Stimulated activated CD4-positive, alpha-beta T cell treated with anti-CD3 and anti-CD28 coated beads, Interleukin-2, amount 100 ng/mL, for 48 hours (primary cell): ENCODE measurements around the gene BBLN.
"Not testable (repeated sequence)": the region's sequence is repeated elsewhere in the genome, so short reads cannot be mapped to it uniquely, and the experiment has no call there.

Experiments used
- DNase-seq, 2 donors: peaks; one replicate each; pipeline ENCODE4 v3.0.0-alpha.2; 2020

The BBLN gene

DNA sequence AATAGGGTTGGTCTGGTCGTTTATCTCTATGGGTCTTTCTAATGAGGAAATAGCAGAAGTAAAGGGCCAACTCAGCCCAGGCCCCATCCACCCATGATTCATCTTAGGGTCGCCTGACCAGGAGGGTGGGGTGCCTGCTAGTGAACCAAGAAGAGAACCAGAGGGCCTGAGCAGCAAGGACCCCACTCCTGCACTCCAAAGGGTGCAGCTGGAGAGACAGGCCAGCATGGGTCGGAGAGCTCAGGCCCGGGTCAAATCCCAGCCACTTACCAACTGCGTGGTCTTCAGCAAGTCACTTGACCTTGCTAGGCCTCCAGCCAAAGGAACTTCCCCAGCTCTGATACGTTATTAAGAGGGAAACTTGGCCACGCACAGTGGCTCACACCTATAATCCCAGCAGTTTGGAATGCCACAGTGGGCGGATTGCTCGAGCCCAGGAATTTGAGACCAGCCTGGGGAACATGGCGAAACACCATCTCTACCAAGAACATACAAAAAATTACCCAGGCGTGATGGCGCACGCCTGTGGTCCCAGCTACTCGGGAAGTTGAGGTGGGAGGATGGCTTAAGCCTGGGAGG, 4.3 kb downstream of the BBLN start:
- no peak for DNase-seq

DNA sequence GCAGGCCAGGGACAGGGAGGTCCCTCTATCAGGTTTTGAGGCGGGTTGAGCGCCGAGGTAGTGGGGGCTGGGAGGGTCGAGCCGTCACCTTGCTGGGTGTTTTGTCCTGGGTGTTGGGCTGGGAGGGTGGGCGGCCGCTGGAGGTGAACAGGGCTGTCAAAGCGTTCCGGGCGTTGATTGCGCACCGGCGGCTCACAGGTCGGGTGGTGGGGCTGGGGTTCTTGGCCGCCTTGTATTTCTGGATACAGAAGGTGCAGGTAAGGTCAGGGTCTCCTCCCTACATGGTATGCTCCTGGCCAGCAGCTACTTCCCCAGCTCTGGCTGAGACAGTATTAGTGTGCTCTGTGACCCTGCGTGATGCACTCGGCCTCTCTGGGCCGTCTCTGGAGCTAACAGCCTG, 6.1 kb downstream of the BBLN start:
- no peak for DNase-seq

DNA sequence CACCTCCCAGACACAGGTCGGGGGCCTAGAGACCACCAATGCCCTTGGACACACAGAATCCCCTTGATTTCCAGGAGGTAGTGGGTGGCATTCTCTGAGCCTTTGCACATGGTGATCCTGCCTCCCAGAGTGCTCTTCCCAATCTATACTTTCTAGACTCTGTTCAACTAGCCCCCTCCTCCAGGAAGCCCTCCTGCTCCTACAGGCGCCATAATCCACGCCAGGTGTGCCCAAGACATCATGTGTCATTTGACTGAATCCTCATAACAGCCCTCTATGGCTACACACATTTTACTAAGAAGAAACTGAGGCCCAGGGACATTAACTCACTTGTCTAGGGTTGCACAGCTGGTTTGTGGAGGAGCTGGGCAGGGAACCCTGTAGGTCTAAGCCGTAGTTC, 7.1 kb downstream of the BBLN start:
- DNase-seq, result no peak

DNA sequence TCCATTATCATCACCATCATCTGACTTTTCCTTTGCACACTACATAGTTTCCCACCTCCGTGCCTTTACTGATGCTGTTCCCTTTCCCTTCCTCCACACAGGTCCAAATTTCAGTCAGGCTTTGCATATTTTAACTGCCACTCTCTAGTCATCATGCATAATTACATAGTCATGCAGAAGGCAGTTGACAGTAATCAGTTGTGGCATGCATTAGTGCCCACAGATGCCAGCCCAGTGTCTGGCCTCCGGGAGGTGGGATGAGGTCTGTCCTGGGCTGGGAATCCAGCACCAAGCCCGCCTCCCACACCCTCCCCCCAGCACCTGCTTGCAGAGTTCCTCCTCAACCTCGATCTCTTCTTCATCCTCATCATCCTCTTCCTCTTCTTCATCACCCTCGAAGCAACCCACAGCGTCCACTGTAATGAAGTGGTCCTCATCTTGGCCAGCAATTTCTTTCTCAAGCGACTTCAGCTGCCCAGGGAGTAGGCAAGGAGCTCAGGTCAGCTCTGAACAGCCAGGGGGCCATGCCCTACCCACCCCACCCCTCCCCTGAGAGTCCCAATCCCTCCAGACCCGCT, 8.8 kb downstream of the BBLN start:
- no peak for DNase-seq

DNA sequence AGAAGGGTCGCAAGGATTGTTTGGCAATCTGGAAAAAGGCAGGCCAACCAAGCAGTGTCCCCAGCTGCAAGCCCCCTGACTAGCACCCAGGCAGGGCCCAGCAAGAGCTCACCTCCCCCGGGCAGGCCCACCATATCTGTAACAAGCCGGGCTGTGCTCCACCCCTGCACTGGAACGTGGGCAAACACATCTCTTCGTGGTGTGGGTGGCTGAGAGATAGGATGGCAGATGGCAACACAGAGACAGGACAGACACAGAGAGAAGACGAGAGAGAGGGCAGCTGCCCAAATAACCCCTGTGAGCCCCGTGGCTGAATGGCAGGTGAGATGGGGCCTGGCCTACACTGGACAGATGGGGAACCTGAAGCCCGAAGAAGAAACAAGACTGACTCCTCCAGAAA, 9.4 kb downstream of the BBLN start:
- DNase-seq, result no peak

DNA sequence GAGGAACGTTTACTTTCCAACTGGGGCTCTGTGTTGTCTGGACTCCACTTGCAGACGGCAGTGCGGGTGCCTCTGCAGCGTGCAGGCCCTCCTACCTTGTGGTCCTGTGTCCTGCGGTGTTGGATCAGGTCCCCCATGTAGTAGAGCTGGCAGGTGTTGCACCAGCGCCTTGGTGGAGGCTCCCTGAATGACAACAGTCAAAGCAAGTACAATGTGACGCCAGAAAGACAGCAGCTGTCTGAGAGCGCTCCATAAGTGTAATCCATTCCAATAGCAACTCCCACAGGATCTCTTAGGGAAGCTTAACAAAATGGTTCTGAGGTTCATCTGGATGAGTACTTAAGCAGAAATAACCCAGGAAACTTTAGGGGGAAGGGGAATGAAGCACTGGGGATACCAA, 9.9 kb downstream of the BBLN start:
- no peak for DNase-seq

DNA sequence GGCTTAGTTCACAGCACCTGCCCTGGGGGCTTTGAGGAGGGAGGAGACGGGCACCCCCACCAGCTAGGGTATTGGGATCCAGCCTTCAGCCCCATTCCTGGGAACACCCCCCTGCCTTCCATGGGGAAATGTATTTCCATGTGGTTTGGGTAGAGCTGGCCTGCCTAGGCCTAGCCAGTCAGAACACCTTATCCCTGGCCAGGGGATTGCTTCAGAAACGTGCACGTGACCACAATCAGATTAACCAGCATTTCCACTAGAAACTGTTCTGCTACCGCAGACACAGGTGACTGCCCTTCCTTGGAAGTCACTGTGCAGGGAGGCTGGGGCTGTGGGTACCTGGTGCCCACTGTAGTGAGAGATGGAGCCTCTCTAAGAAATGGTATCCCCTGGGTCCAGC, 14.0 kb downstream of the BBLN start:
- no peak for DNase-seq

DNA sequence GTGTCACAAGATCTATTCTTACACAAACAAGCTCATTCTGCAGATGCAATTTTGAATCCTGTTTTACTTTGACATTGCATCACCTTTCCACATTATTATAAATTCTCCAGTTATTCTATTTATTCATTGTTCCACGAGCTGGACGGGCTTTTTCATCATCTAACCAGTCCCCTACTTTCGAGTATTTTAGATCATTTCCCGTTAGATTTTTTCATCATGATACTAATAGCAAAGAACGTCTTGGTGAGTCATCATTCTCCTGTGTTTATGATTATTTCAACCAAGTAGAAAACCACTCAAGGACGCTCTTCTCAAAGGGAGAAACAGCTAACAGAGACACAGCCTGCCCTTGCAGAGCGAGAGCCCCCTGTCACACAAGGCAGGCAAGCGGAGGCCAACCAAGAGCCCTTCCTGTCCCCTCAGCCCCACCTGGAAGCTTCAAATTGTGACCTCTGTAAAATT, 15.1 kb downstream of the BBLN start:
- DNase-seq, result no peak

DNA sequence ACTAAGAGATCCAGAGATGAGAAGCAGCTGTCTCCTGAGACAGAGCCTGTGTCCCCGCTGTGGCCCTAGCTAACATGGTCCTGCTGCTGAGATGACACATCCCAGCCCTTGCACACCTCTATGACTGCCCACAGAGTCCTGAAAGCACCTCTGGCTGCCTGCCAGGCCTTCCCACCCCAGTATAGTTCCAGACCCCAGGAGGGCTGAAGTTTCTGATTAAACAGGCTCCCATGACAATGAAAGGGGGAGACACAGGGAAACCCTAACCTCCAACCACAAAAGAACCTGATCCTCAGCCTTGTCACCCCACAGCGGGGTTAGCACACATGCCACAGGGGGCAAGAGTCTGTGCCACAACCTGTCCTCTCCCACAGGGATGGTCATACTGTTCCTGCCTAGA, 15.7 kb downstream of the BBLN start:
- DNase-seq, result no peak

DNA sequence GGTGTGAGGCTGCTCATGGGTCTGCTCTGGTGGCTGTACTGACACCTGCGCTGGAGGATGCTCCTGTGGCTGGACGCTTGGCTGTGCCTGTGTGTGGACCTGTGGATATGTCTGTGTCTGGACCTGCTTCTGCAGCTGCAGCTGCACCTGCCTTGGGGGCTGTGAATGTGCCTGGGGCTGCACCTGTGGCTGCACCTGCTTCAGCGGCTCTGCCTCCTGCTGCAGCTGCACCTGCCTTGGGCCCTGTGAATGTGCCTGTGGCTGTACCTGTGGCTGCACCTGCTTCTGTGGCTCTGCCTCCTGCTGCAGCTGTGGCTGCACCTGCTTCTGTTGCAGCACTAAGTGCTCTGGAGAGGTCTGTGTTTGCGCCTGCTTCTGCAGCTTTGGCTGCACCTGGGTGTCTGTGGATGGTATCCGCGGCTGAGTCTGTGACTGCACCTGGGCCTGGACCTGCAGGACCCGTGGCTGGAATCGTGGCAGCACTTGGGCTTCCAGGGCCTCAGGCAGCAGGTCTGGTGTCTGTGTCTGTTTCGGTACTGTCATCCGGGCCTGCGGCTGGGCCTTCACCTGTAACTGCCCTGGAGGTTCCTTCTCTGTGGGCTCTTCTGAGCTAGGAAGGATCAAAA, 18.9 kb downstream of the BBLN start:
- no peak for DNase-seq

DNA sequence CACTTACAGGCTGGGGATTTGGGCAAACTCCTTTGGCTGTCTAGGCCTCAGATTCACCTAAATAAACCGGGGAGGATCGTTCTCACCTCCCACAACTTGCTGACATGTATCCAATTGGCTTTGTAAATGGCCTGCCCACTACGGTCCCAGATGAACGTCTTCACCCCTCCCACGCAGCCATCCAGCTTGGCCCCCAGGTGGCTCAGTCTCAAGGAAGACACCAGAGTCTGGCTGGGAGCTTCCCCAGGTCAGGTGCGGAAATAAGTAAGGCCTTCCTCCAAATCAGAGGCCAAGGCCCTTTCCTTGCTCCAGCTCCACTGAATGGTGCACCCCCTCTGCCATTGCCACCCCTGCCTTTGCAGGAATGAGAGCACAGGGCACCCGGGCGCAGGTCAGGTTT, 19.9 kb downstream of the BBLN start:
- DNase-seq, result no peak

DNA sequence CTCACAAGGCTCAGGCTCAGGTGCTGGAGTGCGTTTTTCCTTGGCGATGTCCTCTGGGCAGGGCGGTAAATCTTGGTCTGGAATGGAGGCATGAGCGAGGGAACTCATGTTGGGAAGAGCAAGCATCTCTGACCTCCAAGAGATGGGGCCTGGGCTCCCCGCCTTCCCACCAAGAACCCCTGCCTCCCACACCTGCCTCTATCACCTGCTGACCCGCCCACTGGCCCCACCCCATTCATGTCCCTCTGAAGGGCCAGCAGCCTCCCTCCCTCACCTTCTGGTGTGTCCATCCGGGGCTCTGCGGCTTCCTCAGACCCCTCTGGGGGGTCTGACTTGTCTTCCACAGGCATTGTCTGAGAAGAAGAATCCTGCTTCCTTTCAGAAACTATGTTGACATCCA, 20.4 kb downstream of the BBLN start:
- DNase-seq, result no peak

DNA sequence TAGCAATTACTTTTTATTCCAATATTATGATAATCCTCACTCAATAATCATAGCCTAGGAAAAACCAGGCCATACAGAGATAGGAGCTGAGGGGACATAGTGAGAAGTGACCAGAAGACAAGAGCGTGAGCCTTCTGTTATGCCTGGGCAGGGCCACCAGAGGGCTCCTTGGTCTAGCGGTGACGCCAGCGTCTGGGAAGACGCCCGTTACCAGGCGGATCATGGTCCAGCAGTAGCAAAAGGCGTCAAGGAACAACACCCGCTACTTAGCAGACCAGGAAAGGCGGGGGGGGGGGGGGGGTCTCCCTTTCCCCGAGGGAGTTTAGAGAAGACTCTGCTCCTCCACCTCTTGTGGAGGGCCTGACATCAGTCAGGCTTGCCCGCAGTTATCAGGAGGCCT, 21.4 kb downstream of the BBLN start:
- DNase-seq, result not testable (repeated sequence)

DNA sequence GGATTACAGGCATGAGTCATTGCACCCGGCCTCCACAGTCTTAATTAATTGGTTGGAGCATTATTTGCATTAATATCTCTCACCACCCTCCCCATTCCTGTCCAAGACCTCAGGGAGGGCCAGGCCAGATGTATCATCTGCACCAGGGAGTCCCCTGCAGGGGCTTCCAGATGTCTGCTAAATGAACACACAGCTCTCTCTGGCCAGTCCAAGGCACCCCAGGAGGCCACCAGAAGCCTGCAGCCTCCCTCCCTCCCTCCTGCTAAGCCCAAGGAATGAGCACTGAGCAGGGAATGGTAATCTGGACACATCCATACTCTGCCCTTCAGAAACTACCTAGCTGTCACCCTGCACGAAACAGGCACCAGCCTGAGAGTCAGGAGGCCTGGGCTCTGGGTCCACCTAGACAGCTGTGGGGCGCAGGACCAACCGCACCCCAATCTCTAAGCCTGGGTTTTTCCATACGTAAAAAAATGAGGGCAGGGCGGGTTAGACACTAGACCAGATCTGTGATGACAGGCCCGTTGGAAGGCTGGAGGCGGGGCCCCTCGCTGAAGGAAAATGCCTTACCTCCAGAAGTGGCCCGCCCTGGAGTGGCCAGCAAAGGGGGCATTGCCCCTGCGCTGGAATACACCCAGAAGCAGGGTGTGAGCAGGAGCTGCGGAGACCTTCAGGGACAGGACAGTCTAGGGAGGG, 23.0 kb downstream of the BBLN start:
- no peak for DNase-seq

DNA sequence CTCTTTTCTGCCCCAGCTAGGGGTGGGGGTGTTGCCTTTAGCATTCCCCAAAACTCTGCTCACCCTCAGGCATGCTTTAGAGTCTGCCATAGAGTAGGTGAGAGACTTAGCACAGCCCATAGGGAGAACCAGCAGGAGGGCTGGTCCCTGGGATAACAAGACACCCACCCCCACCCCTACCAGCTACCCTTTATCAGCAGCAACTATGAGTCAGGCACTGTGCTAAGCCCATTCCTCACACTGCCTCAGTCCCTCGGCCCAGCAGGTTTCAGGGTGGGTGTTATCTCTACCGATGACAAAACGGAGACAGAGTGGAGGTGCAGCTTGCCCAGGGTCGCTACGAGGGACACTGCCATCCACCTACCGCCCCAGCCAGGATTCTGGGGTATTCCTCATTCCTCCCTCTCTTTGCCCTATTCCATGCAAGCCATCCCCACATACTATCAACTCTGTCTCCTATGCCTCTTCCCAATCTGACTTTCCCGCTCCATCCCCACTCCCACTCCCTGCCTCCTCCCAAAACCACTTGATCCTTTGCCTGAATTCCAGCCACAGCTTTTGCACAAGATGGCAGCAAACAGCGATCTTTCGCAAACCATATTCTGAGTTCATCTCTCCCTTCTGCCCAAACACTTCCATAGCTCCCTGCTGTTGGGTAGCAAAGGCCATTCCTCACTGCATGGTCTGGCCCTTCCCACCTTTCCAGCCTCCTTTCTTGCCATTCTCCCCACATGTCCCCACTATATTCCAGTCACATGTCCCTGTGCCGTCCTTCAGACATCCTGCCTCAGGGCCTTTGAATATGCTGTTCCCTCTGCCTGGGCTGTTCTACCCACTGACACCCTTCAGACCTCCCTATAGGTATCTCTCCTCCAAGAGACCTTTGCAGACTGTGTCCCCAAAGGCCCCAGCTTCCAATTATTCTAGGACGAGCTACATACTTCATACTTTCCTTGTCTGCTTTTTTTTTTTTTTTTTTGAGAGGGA, 26.2 kb downstream of the BBLN start:
- DNase-seq, result no peak

DNA sequence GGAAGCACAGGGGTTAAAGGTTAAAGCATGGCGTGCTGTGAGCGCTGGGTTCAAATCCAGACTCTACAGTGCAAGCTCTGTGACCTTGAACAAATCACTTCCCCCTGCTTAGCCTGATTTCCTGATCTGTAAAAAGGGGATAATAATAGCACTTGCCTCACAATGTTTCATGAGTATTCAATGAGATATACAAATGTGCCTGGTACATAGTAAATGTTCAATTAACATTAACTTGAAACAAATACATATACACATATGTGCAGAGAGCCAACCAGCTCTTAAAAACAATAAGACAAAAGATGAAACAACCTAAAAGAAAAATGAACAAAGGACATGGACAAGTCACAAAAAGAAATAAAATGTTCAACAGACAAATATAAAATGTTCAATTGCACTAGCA, 27.3 kb downstream of the BBLN start:
- no peak for DNase-seq

DNA sequence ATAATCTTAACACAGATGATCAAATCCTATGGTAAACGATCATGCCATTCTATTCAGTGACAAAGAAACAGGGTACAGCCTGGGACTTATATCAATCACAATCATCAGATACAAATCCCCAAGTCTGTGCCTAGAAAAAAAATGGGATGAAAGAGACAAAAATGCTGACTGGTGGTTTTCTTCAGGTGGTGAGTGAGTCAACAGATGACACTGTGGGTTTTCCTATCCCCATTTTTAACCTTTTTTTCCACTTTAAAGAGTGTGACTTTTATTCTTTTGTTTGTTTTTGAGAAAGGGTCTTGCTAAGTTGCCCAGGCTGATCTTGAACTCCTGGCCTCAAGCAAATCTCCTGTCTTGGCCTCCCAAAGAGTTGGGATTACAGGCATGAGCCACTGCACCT, 28.1 kb downstream of the BBLN start:
- DNase-seq, result no peak

DNA sequence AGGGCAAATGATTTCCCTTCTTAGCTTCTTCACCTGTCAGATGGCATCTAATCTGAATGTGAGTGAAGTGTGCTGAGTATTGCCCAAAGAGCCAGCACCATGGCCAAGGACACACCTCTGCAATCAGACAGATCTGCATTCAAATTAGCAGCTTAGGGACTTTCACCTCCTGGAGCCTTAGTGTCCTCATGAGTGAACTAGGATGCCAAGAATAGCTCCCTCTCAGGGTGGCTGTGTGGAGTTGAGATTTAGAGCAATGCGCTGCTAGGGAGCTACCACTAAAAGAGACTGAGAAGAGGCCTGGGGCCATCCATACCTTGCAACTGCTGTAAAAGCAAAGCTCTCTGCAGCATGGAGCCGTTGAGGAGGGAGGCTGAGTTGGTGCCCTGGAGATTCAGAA, 29.9 kb downstream of the BBLN start:
- DNase-seq, result no peak

DNA sequence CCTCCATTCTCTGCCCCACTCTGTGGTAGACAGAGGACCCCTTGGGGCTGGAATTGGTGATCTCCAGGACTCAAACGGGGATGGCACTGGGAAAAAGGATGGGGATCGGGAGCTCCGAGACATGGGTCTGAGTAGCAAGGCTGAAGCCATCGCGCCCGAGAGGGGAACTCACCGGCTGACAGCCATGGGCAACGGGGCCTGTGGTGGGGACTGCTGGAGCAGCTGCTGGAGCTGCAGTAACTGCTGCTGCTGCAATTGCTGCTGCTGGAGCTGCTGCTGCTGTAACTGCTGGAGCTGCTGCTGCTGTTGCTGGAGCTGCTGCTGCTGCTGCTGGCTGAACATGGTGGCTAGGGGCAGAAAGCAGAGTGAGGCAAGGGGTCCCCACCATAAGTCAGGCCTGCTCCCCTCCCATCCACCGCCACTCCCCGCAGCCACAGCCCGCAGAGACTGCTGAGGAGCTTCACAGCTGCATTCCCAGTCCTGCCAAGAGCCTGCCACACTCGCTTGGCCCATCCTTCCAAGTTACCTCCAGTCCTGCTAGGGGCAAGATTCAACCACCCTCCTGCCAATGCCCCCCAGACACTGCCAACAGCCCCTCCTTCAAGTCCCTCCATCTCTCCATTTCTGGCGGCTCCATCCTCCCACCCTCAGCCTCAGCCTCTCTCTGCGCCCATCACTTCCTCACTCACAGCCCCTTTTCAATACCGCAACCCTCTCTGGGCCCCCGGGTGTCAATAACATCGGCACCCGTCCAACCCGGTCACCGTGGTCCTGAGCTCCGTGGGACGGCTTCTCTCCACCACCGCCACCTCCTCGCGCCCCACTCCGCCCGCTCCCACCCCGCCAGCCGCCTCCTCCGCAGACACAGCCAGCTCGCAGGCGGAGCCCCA, 30.7 kb downstream of the BBLN start:
- DNase-seq, result no peak

DNA sequence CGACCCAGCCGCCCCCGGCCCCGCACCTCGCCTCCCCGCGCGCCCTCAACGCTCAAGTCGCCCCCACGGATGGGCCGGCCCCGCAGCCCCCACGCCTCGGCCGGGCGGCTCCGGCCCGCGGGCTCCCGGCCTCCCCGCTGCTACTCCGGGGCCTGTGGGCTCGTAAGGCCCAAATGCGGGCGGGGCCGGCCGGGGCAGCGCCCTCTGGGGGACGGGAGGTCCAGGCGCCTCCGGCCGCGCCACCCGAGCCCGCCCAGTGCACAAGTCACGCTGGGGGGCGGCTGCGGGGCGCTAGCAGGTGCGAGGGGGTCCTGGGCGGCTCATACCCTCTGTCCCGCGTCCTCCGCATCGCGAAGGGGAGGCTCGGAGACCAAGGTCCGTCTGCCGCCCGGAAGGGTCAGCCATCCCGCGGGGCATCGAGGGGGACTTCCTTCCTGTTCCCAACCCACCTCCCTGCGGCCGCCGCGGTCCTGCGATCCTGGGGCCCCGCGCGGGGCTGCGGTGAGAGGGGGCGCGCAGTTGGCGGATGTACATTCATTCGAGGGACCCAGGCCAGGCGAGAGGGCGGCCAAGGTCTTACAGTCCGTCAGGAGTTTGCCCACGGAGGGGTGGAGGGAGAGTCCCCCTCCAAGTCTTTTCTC, 31.5 kb downstream of the BBLN start, which contains the start of gene CIZ1:
TSS of gene CIZ1 (minus strand) at position 167 of the 641 bp plus-strand sequence. CDS start 715 bp downstream, outside the sequence.
- DNase-seq, result peak; percentile 65 to 67
